ENCODE measurements around the gene MGLL. TPM values are rescaled to one million over a fixed set of nuclear protein-coding genes. Genes with fewer than 3 reads are reported as not detected.
A peak's percentile ranks its signal among the peaks of the same experiment; 100 is the strongest.

Gene MGLL
- polyA plus RNA-seq, 4 donors: 24.7 to 47.2 (median 43.1) TPM

GRCh38 chr3:127759826-127760225 lies 62.5 kb downstream of the MGLL start:
- Histone ChIP-seq H3K4me3 (ENCODE audit: low read depth in 1 of 3, low read length in 3 of 3) (no peak overlapping the region), H3K36me3 (ENCODE audit: control insufficient read depth in 3 of 3, insufficient read depth in 2 of 3, low read depth in 1 of 3, low read length in 3 of 3) (peaks cover 0 to 11% (median 0%) of the 10 kb centered on the region in 3 donors), H3K9me3 (ENCODE audit: control insufficient read depth in 2 of 2, insufficient read depth in 1 of 2, low read depth in 1 of 2, low read length in 1 of 2) (no peaks in the 10 kb centered on the region), H3K27me3 (ENCODE audit: control insufficient read depth in 3 of 3, insufficient read depth in 3 of 3, low read length in 3 of 3) (no peaks in the 10 kb centered on the region), H3K4me1 (ENCODE audit: control insufficient read depth in 3 of 3, insufficient read depth in 2 of 3, low read depth in 1 of 3, low read length in 2 of 3) (peaks cover 0 to 8% (median 3%) of the 10 kb centered on the region in 3 donors), H3K27ac (ENCODE audit: low read depth in 1 of 3, low read length in 2 of 3) (peak overlapping the region in 1 of 3 donors; percentile 5)
- DNase-seq: no peak
- no peak for FAIRE-seq
- WGBS, 3 donors: 82 to 93% (median 93%) methylated on average over 8 of the region's 8 CpGs

- 40 to 72% (median 64%) methylated on average over 3 of the region's 3 CpGs for WGBS, 3 donors
- peak in 1 of 2 donors; percentile 36 for DNase-seq
- H3K4me1 ChIP-seq (ENCODE audit: control insufficient read depth in 3 of 3, insufficient read depth in 2 of 3, low read depth in 1 of 3, low read length in 2 of 3): peaks cover 0 to 8% (median 3%) of the 10 kb centered on the region in 3 donors
Observed at GRCh38 chr3:127758013-127758412, 64.3 kb downstream of the MGLL start.

DNA sequence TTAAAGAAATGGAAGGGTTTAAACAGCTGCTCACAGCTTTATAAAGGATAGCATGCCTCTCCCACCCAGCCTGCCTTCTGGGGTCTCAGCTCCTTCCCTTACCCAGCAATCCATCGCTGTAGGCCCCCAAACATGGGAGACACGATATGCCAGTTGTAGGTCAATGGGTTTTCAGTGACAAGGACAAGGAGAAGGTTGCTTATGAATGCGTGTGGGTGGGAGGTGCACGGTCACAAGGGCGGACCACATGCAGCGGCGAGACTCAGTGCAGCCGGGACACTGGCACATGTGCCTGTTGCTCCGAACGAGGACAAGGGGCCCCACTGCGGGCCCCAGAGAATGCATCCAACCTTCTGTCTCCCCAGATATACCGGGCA lies 67.0 kb downstream of the MGLL start:
- no peak for FAIRE-seq
- Histone ChIP-seq H3K27ac (ENCODE audit: low read depth in 1 of 3, low read length in 2 of 3) (peak overlapping the region in 1 of 3 donors; percentile 7), H3K9me3 (ENCODE audit: control insufficient read depth in 2 of 2, insufficient read depth in 1 of 2, low read depth in 1 of 2, low read length in 1 of 2) (no peaks in the 10 kb centered on the region), H3K4me1 (ENCODE audit: control insufficient read depth in 3 of 3, insufficient read depth in 2 of 3, low read depth in 1 of 3, low read length in 2 of 3) (peaks cover 0 to 8% (median 3%) of the 10 kb centered on the region in 3 donors), H3K27me3 (ENCODE audit: control insufficient read depth in 3 of 3, insufficient read depth in 3 of 3, low read length in 3 of 3) (no peaks in the 10 kb centered on the region), H3K36me3 (ENCODE audit: control insufficient read depth in 3 of 3, insufficient read depth in 2 of 3, low read depth in 1 of 3, low read length in 3 of 3) (peaks cover 0 to 12% (median 0%) of the 10 kb centered on the region in 3 donors), H3K4me3 (ENCODE audit: low read depth in 1 of 3, low read length in 3 of 3) (no peak overlapping the region)
- whole genome bisulfite sequencing, 3 donors: 77 to 97% (median 81%) methylated on average over 12 of the region's 12 CpGs
- DNase-seq: no peak

More at GRCh38 chr3:127758013-127758412, 64.3 kb downstream of the MGLL start:
- H3K27me3 ChIP-seq (ENCODE audit: control insufficient read depth in 3 of 3, insufficient read depth in 3 of 3, low read length in 3 of 3): no peaks in the 10 kb centered on the region
- no peak overlapping the region for H3K4me3 ChIP-seq (ENCODE audit: low read depth in 1 of 3, low read length in 3 of 3)
- peaks cover 0 to 21% (median 0%) of the 10 kb centered on the region in 3 donors for H3K36me3 ChIP-seq (ENCODE audit: control insufficient read depth in 3 of 3, insufficient read depth in 2 of 3, low read depth in 1 of 3, low read length in 3 of 3)
- no peaks in the 10 kb centered on the region for H3K9me3 ChIP-seq (ENCODE audit: control insufficient read depth in 2 of 2, insufficient read depth in 1 of 2, low read depth in 1 of 2, low read length in 1 of 2)
- no peak for FAIRE-seq
- H3K27ac ChIP-seq (ENCODE audit: low read depth in 1 of 3, low read length in 2 of 3): no peak overlapping the region

DNA sequence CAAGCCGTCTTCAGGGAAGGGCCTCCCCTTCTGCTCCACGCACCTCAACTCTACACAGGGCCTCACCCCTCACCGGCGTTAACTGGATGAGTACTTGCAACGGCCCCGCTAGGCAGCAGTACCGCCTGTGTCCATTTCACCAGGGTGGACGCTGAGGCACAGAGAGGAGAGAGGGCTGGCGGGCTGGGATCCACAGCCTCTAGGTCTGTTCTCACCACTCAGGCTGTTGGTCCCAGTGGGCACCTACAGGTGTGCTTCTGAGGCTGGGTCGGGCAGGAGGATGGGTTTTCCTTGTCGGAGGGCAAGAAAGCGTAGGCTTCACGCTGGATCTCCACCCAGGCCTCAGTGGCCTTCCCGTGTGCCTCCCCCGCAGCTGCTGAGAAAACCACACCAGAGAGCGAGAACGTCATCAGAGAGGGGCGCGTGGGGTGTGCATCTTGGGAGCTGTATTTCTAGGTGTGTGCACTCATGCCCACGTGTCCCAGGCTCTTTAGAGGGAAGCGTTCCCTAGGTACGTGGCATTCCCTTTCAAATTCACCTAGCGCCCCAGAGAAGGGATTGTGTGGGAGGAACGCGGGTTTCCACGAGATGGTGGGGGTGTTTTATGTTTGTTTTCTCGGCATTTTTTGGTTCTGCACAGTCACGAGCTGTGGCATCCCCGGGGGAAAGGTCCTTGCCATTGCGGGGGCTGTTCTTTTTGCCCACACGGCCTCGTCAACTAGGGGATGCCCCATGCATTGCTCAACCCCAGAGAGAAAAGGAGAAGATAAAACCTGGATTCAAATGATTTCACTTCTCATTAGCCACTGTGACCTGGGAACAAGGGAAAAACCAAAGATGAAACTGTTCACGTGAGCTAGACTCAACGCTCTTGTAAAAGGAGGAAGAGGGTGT lies 67.7 kb downstream of the MGLL start:
- no peaks in the 10 kb centered on the region for H3K9me3 ChIP-seq (ENCODE audit: control insufficient read depth in 2 of 2, insufficient read depth in 1 of 2, low read depth in 1 of 2, low read length in 1 of 2)
- no peak for FAIRE-seq
- H3K4me3 ChIP-seq (ENCODE audit: low read depth in 1 of 3, low read length in 3 of 3): peak overlapping the region in 1 of 3 donors; percentile 2
- DNase-seq: no peak
- H3K27me3 ChIP-seq (ENCODE audit: control insufficient read depth in 3 of 3, insufficient read depth in 3 of 3, low read length in 3 of 3): no peaks in the 10 kb centered on the region
- H3K4me1 ChIP-seq (ENCODE audit: control insufficient read depth in 3 of 3, insufficient read depth in 2 of 3, low read depth in 1 of 3, low read length in 2 of 3): peaks cover 0 to 8% (median 3%) of the 10 kb centered on the region in 3 donors
- peaks cover 0 to 15% (median 0%) of the 10 kb centered on the region in 3 donors for H3K36me3 ChIP-seq (ENCODE audit: control insufficient read depth in 3 of 3, insufficient read depth in 2 of 3, low read depth in 1 of 3, low read length in 3 of 3)
- H3K27ac ChIP-seq (ENCODE audit: low read depth in 1 of 3, low read length in 2 of 3): peak overlapping the region in 1 of 3 donors; percentile 27
- WGBS, 3 donors: 76 to 84% (median 79%) methylated on average over 34 of the region's 34 CpGs

GRCh38 chr3:127753898-127754410 lies 68.4 kb downstream of the MGLL start:
- H3K4me1 ChIP-seq (ENCODE audit: control insufficient read depth in 3 of 3, insufficient read depth in 2 of 3, low read depth in 1 of 3, low read length in 2 of 3): peaks cover 0 to 8% (median 3%) of the 10 kb centered on the region in 3 donors
- no peaks in the 10 kb centered on the region for H3K27me3 ChIP-seq (ENCODE audit: control insufficient read depth in 3 of 3, insufficient read depth in 3 of 3, low read length in 3 of 3)
- no peak for DNase-seq
- peaks cover 0 to 15% (median 0%) of the 10 kb centered on the region in 3 donors for H3K36me3 ChIP-seq (ENCODE audit: control insufficient read depth in 3 of 3, insufficient read depth in 2 of 3, low read depth in 1 of 3, low read length in 3 of 3)
- peak overlapping the region in 1 of 3 donors; percentile 27 for H3K27ac ChIP-seq (ENCODE audit: low read depth in 1 of 3, low read length in 2 of 3)
- 82 to 98% (median 82%) methylated on average over 6 to 8 of the region's 8 CpGs for WGBS, 3 donors
- no peaks in the 10 kb centered on the region for H3K9me3 ChIP-seq (ENCODE audit: control insufficient read depth in 2 of 2, insufficient read depth in 1 of 2, low read depth in 1 of 2, low read length in 1 of 2)
- no peak for FAIRE-seq
- no peak overlapping the region for H3K4me3 ChIP-seq (ENCODE audit: low read depth in 1 of 3, low read length in 3 of 3)

DNA sequence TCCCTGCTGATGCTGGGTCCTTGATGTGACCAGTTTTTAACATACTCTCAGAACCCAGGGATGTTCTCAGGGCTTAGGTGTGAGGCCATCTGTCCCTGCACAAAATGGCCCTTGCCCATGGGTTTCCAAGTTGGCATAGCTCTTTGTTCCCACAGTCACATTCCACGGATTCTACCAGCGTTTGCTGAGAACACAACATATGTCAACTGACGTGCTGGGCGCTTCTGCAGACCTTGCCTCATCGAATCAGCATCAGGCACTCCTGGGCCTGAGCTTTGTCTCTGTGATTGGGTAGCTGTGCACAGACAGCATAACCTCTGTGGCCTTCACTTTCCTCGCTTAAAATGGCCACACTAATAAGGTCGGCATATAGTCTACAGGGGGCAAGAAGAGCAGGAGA lies 69.0 kb downstream of the MGLL start:
- no peak overlapping the region for H3K4me3 ChIP-seq (ENCODE audit: low read depth in 1 of 3, low read length in 3 of 3)
- no peak for FAIRE-seq
- no peaks in the 10 kb centered on the region for H3K27me3 ChIP-seq (ENCODE audit: control insufficient read depth in 3 of 3, insufficient read depth in 3 of 3, low read length in 3 of 3)
- H3K36me3 ChIP-seq (ENCODE audit: control insufficient read depth in 3 of 3, insufficient read depth in 2 of 3, low read depth in 1 of 3, low read length in 3 of 3): peaks cover 0 to 19% (median 0%) of the 10 kb centered on the region in 3 donors
- no peak overlapping the region for H3K27ac ChIP-seq (ENCODE audit: low read depth in 1 of 3, low read length in 2 of 3)
- H3K4me1 ChIP-seq (ENCODE audit: control insufficient read depth in 3 of 3, insufficient read depth in 2 of 3, low read depth in 1 of 3, low read length in 2 of 3): peaks cover 0 to 6% (median 3%) of the 10 kb centered on the region in 3 donors
- WGBS, 3 donors: 86 to 92% (median 91%) methylated on average over 7 of the region's 7 CpGs
- no peaks in the 10 kb centered on the region for H3K9me3 ChIP-seq (ENCODE audit: control insufficient read depth in 2 of 2, insufficient read depth in 1 of 2, low read depth in 1 of 2, low read length in 1 of 2)
- DNase-seq: no peak

GRCh38 chr3:127751782-127752181 lies 70.5 kb downstream of the MGLL start:
- Histone ChIP-seq H3K4me1 (ENCODE audit: control insufficient read depth in 3 of 3, insufficient read depth in 2 of 3, low read depth in 1 of 3, low read length in 2 of 3) (peaks cover 0 to 8% (median 4%) of the 10 kb centered on the region in 3 donors), H3K27me3 (ENCODE audit: control insufficient read depth in 3 of 3, insufficient read depth in 3 of 3, low read length in 3 of 3) (no peaks in the 10 kb centered on the region), H3K27ac (ENCODE audit: low read depth in 1 of 3, low read length in 2 of 3) (no peak overlapping the region), H3K9me3 (ENCODE audit: control insufficient read depth in 2 of 2, insufficient read depth in 1 of 2, low read depth in 1 of 2, low read length in 1 of 2) (no peaks in the 10 kb centered on the region), H3K4me3 (ENCODE audit: low read depth in 1 of 3, low read length in 3 of 3) (no peak overlapping the region), H3K36me3 (ENCODE audit: control insufficient read depth in 3 of 3, insufficient read depth in 2 of 3, low read depth in 1 of 3, low read length in 3 of 3) (peaks cover 0 to 19% (median 0%) of the 10 kb centered on the region in 3 donors)
- 91 to 97% (median 93%) methylated on average over 4 of the region's 4 CpGs for WGBS, 3 donors
- FAIRE-seq (no peak), DNase-seq (no peak)

DNA sequence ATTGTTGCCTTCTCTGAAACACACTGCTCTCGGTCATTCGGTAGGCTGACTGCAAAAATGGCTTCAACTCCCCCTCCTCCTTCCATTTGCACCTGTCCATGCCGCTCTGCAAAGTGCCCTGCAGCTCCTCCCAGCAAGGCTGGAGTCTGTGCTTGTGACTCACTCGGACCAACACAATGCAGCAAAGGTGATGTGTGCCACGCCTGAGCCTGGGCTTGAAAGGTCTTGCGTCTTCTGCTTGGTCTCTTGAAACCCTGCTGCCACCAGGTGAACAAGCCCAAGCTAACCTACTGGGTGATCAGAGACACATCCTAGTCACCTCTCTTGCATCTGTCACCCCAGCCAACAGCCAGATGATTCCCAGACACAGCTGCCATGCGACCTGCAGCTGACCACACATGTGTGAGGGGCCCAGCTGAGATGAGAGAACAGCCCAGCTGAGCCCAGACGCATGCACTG lies 71.1 kb downstream of the MGLL start:
- DNase-seq (peak in 1 of 2 donors; percentile 64), FAIRE-seq (no peak)
- Histone ChIP-seq H3K9me3 (ENCODE audit: control insufficient read depth in 2 of 2, insufficient read depth in 1 of 2, low read depth in 1 of 2, low read length in 1 of 2) (no peaks in the 10 kb centered on the region), H3K27me3 (ENCODE audit: control insufficient read depth in 3 of 3, insufficient read depth in 3 of 3, low read length in 3 of 3) (no peaks in the 10 kb centered on the region), H3K4me1 (ENCODE audit: control insufficient read depth in 3 of 3, insufficient read depth in 2 of 3, low read depth in 1 of 3, low read length in 2 of 3) (peaks cover under 1 to 12% (median 4%) of the 10 kb centered on the region in 3 donors), H3K27ac (ENCODE audit: low read depth in 1 of 3, low read length in 2 of 3) (peak overlapping the region in 1 of 3 donors; percentile 6), H3K36me3 (ENCODE audit: control insufficient read depth in 3 of 3, insufficient read depth in 2 of 3, low read depth in 1 of 3, low read length in 3 of 3) (peaks cover 0 to 19% (median 0%) of the 10 kb centered on the region in 3 donors), H3K4me3 (ENCODE audit: low read depth in 1 of 3, low read length in 3 of 3) (no peak overlapping the region)
- WGBS, 3 donors: 57 to 78% (median 75%) methylated on average over 8 of the region's 8 CpGs
